Measurements from ENCODE around the gene CEACAM18.
A peak's percentile ranks its signal among the peaks of the same experiment; 100 is the strongest.
"Not testable (repeated sequence)": the region's sequence is repeated elsewhere in the genome, so short reads cannot be mapped to it uniquely, and the experiment has no call there.

Gene CEACAM18

GRCh38 chr19:51497666-51498065 lies 19.3 kb downstream of the CEACAM18 start:
- Mint-ChIP-seq H3K27me3 (peaks cover 21% of the 10 kb centered on the region), H3K4me3 (no peak overlapping the region), H3K4me1 (ENCODE audit: low read depth) (peaks cover 15% of the 10 kb centered on the region), H3K9me3 (no peaks in the 10 kb centered on the region), H3K36me3 (ENCODE audit: low read depth) (no peaks in the 10 kb centered on the region), H3K27ac (no peak overlapping the region)
- no peak for DNase-seq

- Mint-ChIP-seq H3K27ac (peak overlapping the region; percentile 53), H3K4me1 (ENCODE audit: low read depth) (peaks cover 11% of the 10 kb centered on the region)
- not testable (repeated sequence) for H3K27me3 Mint-ChIP-seq; H3K4me3 Mint-ChIP-seq; H3K36me3 Mint-ChIP-seq (ENCODE audit: low read depth); DNase-seq; H3K9me3 Mint-ChIP-seq
Measured at GRCh38 chr19:51500931-51501330, 22.6 kb downstream of the CEACAM18 start.

DNA sequence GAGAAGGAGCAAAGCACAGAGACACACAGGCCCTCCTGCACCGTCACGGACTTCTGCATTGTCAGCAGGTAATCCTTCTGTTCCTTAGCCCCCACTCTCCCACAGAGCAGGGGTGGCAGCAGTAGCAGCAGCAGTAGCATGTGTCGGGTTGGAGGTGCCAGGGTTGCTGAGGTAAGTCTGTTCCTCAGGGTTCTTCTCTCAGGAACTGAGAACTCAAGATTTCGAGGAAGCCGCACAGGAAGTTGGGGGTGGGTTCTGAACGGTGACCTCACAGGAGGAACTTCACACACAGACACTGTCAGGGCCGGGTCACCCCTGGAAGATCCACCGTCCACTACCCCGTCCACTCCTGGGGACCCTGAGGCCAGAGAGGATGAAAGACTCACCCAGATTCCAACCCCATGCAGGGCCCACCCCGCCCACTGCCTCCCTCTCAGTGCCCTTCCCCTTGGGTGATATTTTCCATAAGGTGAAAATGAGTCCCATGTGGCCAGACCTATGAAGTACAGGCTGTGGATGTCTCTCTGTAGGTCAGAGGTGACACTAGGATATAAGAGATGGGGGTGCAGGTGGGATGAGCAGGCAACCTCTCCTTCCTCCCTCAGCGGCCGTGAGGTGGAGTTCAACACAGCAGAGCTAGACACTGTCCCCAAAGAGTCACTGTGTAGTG lies 23.4 kb downstream of the CEACAM18 start, which contains the start of gene SIGLEC12:
SIGLEC12 (minus strand) TSS at position 207 of the 670 bp plus-strand sequence; CDS start at position 140, 67 bp downstream.
- H3K4me1 Mint-ChIP-seq (ENCODE audit: low read depth), result peaks cover 11% of the 10 kb centered on the region
- H3K4me3 Mint-ChIP-seq, result peak within 1 kb of the TSS; percentile 40
- peaks cover 8% of the 10 kb centered on the region for H3K9me3 Mint-ChIP-seq

DNA sequence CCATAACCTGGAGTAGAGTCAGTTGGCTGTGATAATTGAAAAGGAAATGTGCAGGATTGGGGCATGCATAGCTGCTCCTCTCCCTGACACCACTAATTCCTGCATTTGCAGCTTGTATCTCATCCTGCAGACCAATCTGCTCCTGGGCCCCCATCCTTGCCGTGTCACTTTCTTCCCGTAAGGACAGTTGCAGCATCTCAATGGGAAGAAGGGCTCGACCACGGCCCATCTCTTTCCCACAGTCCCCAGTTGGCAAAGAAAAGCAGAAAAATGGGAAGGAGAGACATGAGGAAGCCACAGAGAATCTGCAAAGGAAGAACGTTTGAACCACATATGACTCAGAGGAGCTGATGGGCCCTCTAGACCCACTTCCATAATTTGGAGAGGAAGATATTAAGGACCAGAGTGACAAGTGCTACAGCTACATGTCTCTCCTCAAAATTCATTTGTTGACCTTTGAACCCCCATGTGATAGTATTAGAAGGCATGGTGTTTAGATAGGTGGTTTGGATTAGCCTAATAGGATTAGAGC lies 25.0 kb downstream of the CEACAM18 start:
- Mint-ChIP-seq H3K4me1 (ENCODE audit: low read depth) (peaks cover 11% of the 10 kb centered on the region), H3K36me3 (ENCODE audit: low read depth) (no peaks in the 10 kb centered on the region), H3K27me3 (peaks cover under 1% of the 10 kb centered on the region), H3K27ac (no peak overlapping the region), H3K4me3 (no peak overlapping the region), H3K9me3 (peaks cover 8% of the 10 kb centered on the region)
- DNase-seq, result no peak

More for the DNA sequence above, 23.4 kb downstream of the CEACAM18 start, which contains the start of gene SIGLEC12:
- H3K36me3 Mint-ChIP-seq (ENCODE audit: low read depth), result no peaks in the 10 kb centered on the region
- H3K27ac Mint-ChIP-seq, result peak within 1 kb of the TSS; percentile 53
- H3K27me3 Mint-ChIP-seq, result peaks cover 4% of the 10 kb centered on the region
- no peak for DNase-seq

- H3K27ac Mint-ChIP-seq, result no peak overlapping the region
- H3K4me1 Mint-ChIP-seq (ENCODE audit: low read depth), result peaks cover 11% of the 10 kb centered on the region
- DNase-seq, result no peak
- peaks cover 3% of the 10 kb centered on the region for H3K27me3 Mint-ChIP-seq
- H3K9me3 Mint-ChIP-seq, result peaks cover 8% of the 10 kb centered on the region
- H3K36me3 Mint-ChIP-seq (ENCODE audit: low read depth), result no peaks in the 10 kb centered on the region
- H3K4me3 Mint-ChIP-seq, result no peak overlapping the region
Measured at GRCh38 chr19:51503896-51504295, 25.6 kb downstream of the CEACAM18 start.

- peaks cover 14% of the 10 kb centered on the region for H3K4me1 Mint-ChIP-seq (ENCODE audit: low read depth)
- no peaks in the 10 kb centered on the region for H3K36me3 Mint-ChIP-seq (ENCODE audit: low read depth)
- H3K27me3 Mint-ChIP-seq, result peaks cover 9% of the 10 kb centered on the region
- DNase-seq, result no peak
- H3K27ac Mint-ChIP-seq, result no peak overlapping the region
- peaks cover 8% of the 10 kb centered on the region for H3K9me3 Mint-ChIP-seq
- H3K4me3 Mint-ChIP-seq, result no peak overlapping the region
Measured at GRCh38 chr19:51505904-51506303, 27.6 kb downstream of the CEACAM18 start.

DNA sequence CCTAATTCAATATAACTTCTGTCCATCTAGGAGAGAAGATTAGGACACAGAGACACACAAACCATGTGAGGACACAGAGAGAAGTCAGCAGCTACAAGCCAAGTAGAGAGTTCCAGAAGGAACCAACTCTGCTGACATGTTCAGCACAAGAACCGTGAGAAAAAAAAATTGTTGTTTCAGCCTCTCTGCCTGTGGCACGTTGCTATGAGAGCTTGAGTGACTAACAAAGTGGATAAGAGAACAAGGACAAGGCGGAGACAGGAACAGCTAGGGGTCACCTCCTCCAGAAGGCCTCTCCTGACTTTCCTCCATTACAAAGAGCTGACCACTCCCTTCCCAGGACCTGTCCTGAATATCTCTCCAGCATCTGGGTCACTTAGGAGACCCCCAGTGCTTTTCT lies 28.9 kb downstream of the CEACAM18 start:
- H3K27me3 Mint-ChIP-seq, result peaks cover 18% of the 10 kb centered on the region
- H3K4me1 Mint-ChIP-seq (ENCODE audit: low read depth), result peaks cover 10% of the 10 kb centered on the region
- H3K36me3 Mint-ChIP-seq (ENCODE audit: low read depth), result no peaks in the 10 kb centered on the region
- H3K4me3 Mint-ChIP-seq, result no peak overlapping the region
- DNase-seq, result no peak
- H3K27ac Mint-ChIP-seq, result no peak overlapping the region
- peaks cover 8% of the 10 kb centered on the region for H3K9me3 Mint-ChIP-seq

DNA sequence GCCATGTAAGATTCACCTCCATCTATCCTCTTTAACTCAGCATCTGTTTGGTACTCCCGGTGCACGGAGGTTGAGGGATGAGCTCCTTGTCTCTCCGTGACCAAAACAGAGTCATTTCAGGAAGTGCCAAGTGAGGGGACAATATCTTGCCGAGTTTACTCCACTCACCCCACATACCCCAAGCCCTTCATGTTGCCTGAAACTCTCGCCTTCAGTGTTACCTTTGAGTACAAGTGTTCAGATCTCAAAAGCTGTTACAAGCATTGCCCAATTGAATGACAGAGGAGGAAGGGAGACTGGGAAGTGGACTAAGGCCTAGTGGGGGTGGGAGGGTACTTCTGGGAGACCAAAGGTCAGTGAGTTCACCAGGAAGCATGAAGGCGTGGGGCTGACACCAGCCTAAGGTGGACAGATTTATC lies 29.3 kb downstream of the CEACAM18 start:
- H3K9me3 Mint-ChIP-seq, result peaks cover 8% of the 10 kb centered on the region
- H3K4me3 Mint-ChIP-seq, result no peak overlapping the region
- H3K4me1 Mint-ChIP-seq (ENCODE audit: low read depth), result peaks cover 10% of the 10 kb centered on the region
- H3K27ac Mint-ChIP-seq, result no peak overlapping the region
- peaks cover 23% of the 10 kb centered on the region for H3K27me3 Mint-ChIP-seq
- no peaks in the 10 kb centered on the region for H3K36me3 Mint-ChIP-seq (ENCODE audit: low read depth)
- DNase-seq, result no peak

- H3K4me1 Mint-ChIP-seq (ENCODE audit: low read depth), result peaks cover 10% of the 10 kb centered on the region
- DNase-seq, result no peak
- peaks cover 28% of the 10 kb centered on the region for H3K27me3 Mint-ChIP-seq
- peaks cover 8% of the 10 kb centered on the region for H3K9me3 Mint-ChIP-seq
- H3K27ac Mint-ChIP-seq, result no peak overlapping the region
- no peak overlapping the region for H3K4me3 Mint-ChIP-seq
- H3K36me3 Mint-ChIP-seq (ENCODE audit: low read depth), result no peaks in the 10 kb centered on the region
Measured at GRCh38 chr19:51508059-51508733, 29.9 kb downstream of the CEACAM18 start.

- Mint-ChIP-seq H3K27me3 (peaks cover 33% of the 10 kb centered on the region), H3K36me3 (ENCODE audit: low read depth) (no peaks in the 10 kb centered on the region), H3K9me3 (no peaks in the 10 kb centered on the region), H3K4me1 (ENCODE audit: low read depth) (peaks cover 16% of the 10 kb centered on the region), H3K27ac (no peak overlapping the region), H3K4me3 (no peak overlapping the region)
- no peak for DNase-seq
Measured at GRCh38 chr19:51509823-51510660, 31.7 kb downstream of the CEACAM18 start.

DNA sequence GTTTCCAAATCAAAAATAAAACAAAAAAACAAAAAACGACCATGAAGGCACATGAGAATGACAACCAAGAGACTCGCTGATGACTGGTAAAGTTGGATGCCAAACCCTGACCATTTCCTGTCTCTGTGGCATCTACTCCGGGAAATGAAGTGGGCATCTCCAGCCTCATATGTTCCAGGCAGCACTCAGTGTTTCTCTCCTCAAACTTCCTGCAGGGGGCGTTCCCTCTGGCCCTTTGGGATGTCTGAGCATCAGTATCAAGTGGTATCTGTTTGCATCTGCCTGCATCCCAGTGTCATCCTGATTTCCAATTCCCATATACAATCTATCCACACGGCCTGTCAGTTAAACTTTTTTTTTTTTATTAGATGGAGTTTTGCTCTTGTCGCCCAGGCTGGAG lies 33.0 kb downstream of the CEACAM18 start:
- Mint-ChIP-seq H3K27me3 (peaks cover 33% of the 10 kb centered on the region), H3K27ac (no peak overlapping the region), H3K4me1 (ENCODE audit: low read depth) (peaks cover 19% of the 10 kb centered on the region), H3K36me3 (ENCODE audit: low read depth) (no peaks in the 10 kb centered on the region), H3K4me3 (no peak overlapping the region), H3K9me3 (no peaks in the 10 kb centered on the region)
- no peak for DNase-seq

DNA sequence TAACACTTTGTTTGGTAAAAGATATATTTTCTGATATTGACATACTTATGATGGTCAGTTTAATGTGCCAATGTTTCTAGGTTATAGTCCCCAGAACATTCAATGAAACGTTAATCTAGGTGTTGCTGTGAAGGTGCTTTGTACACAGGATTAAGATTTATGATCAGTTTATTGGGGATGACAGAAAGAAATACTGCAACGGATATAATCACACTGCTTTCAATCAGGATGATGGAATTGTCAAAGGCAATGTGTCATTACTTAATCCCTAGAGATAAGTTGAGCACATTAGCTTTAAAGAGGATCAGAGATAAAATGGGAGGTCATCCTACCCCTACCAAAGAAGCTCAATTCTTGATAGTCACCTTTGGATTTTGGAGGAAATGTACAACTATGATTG lies 35.6 kb downstream of the CEACAM18 start:
- H3K27me3 Mint-ChIP-seq, result peaks cover 41% of the 10 kb centered on the region
- no peak overlapping the region for H3K27ac Mint-ChIP-seq
- H3K4me3 Mint-ChIP-seq, result no peak overlapping the region
- H3K36me3 Mint-ChIP-seq (ENCODE audit: low read depth), result no peaks in the 10 kb centered on the region
- H3K9me3 Mint-ChIP-seq, result no peaks in the 10 kb centered on the region
- peaks cover 24% of the 10 kb centered on the region for H3K4me1 Mint-ChIP-seq (ENCODE audit: low read depth)
- DNase-seq, result no peak

GRCh38 chr19:51514866-51515481 lies 36.6 kb downstream of the CEACAM18 start:
- Mint-ChIP-seq H3K9me3 (no peaks in the 10 kb centered on the region), H3K27ac (no peak overlapping the region), H3K36me3 (ENCODE audit: low read depth) (no peaks in the 10 kb centered on the region), H3K27me3 (peaks cover 43% of the 10 kb centered on the region), H3K4me3 (no peak overlapping the region), H3K4me1 (ENCODE audit: low read depth) (peaks cover 24% of the 10 kb centered on the region)
- DNase-seq, result no peak

DNA sequence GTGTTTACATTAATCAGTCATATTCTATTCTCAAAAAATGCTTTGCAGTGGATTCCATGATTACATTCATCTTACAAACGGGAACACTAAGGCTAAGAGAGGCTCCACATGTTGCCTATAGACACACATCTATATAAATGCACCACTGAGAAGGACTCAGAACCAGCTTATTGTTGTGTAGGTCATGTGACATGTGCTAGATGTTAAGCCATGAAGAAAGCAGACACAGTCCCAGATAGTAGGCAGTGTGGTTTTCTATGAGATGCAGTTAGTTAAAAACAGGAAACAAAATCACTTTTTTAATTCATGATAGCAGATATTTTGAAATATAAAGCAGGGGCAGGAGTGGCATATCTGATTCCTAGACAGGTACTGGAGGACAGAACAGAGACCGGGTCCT lies 42.4 kb downstream of the CEACAM18 start:
- no peak for DNase-seq
- Mint-ChIP-seq H3K36me3 (ENCODE audit: low read depth) (no peaks in the 10 kb centered on the region), H3K4me3 (no peak overlapping the region), H3K27ac (no peak overlapping the region), H3K4me1 (ENCODE audit: low read depth) (peaks cover 9% of the 10 kb centered on the region), H3K9me3 (no peaks in the 10 kb centered on the region), H3K27me3 (peaks cover 48% of the 10 kb centered on the region)
